Endodermal cell (in vitro differentiated cells): ENCODE data around the gene DMXL2. TPM values are rescaled to one million over a fixed set of nuclear protein-coding genes. Genes with fewer than 3 reads are reported as not detected.

Experiments used
- DNase-seq: peaks from one replicate; pipeline ENCODE4 v3.0.0-alpha.2; 2017
- H3K27ac ChIP-seq: 2 replicates; pipeline ENCODE4 v1.5.1; 2013; ENCODE audit warnings: mild to moderate bottlenecking, low read depth, low read length, moderate library complexity
- H3K27me3 ChIP-seq: 2 replicates; pipeline ENCODE4 v1.6.1; 2013; ENCODE audit warnings: mild to moderate bottlenecking, low read length, moderate library complexity; ENCODE audit not compliant: insufficient read depth, control insufficient read depth, poor library complexity, severe bottlenecking
- H3K36me3 ChIP-seq: 2 replicates; pipeline ENCODE4 v1.7.0; 2013; ENCODE audit warnings: mild to moderate bottlenecking, low read length, moderate library complexity; ENCODE audit not compliant: control insufficient read depth, insufficient read depth
- H3K4me1 ChIP-seq: one replicate; pipeline ENCODE4 v1.7.0; 2013; ENCODE audit warnings: low read length; ENCODE audit not compliant: control insufficient read depth, insufficient read depth
- H3K4me3 ChIP-seq: 2 replicates; pipeline ENCODE4 v1.5.1; 2013; ENCODE audit warnings: mild to moderate bottlenecking, low read length, moderate library complexity
- H3K9ac ChIP-seq: 2 replicates; pipeline ENCODE4 v1.6.1; 2013; ENCODE audit warnings: mild to moderate bottlenecking, low read length, moderate library complexity; ENCODE audit not compliant: poor library complexity, severe bottlenecking; ENCODE audit errors: extremely low read depth
- H3K9me3 ChIP-seq: 2 replicates; pipeline ENCODE4 v1.6.1; 2013; ENCODE audit warnings: mild to moderate bottlenecking, low read length, moderate library complexity; ENCODE audit not compliant: control insufficient read depth
- H3K27ac Mint-ChIP-seq: 2 replicates; pipeline ENCODE4 v1.8.0; 2020; ENCODE audit warnings: mixed read lengths
- H3K27me3 Mint-ChIP-seq: 2 replicates; pipeline ENCODE4 v1.8.0; 2021; ENCODE audit warnings: mild to moderate bottlenecking, mixed read lengths; ENCODE audit not compliant: insufficient read depth
- H3K36me3 Mint-ChIP-seq: 2 replicates; pipeline ENCODE4 v1.8.0; 2020; ENCODE audit warnings: low read depth, mixed read lengths
- H3K4me1 Mint-ChIP-seq: 2 replicates; pipeline ENCODE4 v1.8.0; 2020; ENCODE audit warnings: mixed read lengths
- H3K4me3 Mint-ChIP-seq: 2 replicates; pipeline ENCODE4 v1.8.0; 2020; ENCODE audit warnings: mild to moderate bottlenecking, moderate library complexity, mixed read lengths
- H3K9me3 Mint-ChIP-seq: 2 replicates; pipeline ENCODE4 v1.8.0; 2020; ENCODE audit warnings: mild to moderate bottlenecking, mixed read lengths
- CTCF ChIP-seq: fragments of 200-600 bp; sonication (generic); conservative IDR thresholded peaks from 2 replicates; pipeline ENCODE4 v1.5.0; 2021; ENCODE audit warnings: antibody characterized with exemption, mild to moderate bottlenecking
- WGBS, 2 experiments: methylation state at CpG; one replicate each; pipeline versions ENCODE4 v1.1.5 to v1.1.7; 2013; ENCODE audit warnings: missing lambda C conversion rate in 2 of 2, mixed read lengths in 1 of 2; ENCODE audit not compliant: insufficient coverage in 1 of 2, insufficient read length in 1 of 2; 5-methylcytosine and 5-hydroxymethylcytosine counted together
- total RNA-seq, 2 donors: library from RNA; stranded (reverse); fragmentation: NEBNext Ultra II Directional in 1 of 2; extraction: Animal tissue kit (Norgen Biotek cat#: 25700) in 1 of 2; gene quantifications; 2 replicates in 1 of 2; 3 replicates in 1 of 2; pipeline ENCODE4 v1.2.1, GENCODE V29; 2021

The DMXL2 gene
- total RNA-seq, 2 donors from 2014 or later = 20.8 to 31.5 TPM

- H3K4me3 Mint-ChIP-seq = no peak overlapping the region
- no peak overlapping the region for H3K27ac Mint-ChIP-seq
- Histone ChIP-seq H3K27me3 (peaks cover 7% of the 10 kb centered on the region), H3K4me1 (no peaks in the 10 kb centered on the region), H3K36me3 (no peaks in the 10 kb centered on the region), H3K27ac (no peak overlapping the region), H3K9ac (no peak overlapping the region), H3K4me3 (peak overlapping the region; percentile 85), H3K9me3 (no peaks in the 10 kb centered on the region)
- H3K9me3 Mint-ChIP-seq = no peaks in the 10 kb centered on the region
- no peak for TF ChIP-seq CTCF
- peaks cover 13% of the 10 kb centered on the region for H3K4me1 Mint-ChIP-seq
- H3K27me3 Mint-ChIP-seq = peaks cover 22% of the 10 kb centered on the region
- 79 to 92% methylated on average over 3 to 4 of the region's 4 CpGs for WGBS, 2 experiments
- peaks cover 2% of the 10 kb centered on the region for H3K36me3 Mint-ChIP-seq
- DNase-seq = no peak
Observed at GRCh38 chr15:51620641-51621040, 1.9 kb downstream of the DMXL2 start.

- no peak for TF ChIP-seq CTCF
- 96 to 100% methylated on average over 3 of the region's 3 CpGs for WGBS, 2 experiments
- DNase-seq = no peak
- H3K4me1 ChIP-seq = no peaks in the 10 kb centered on the region
- peaks cover 22% of the 10 kb centered on the region for H3K27me3 Mint-ChIP-seq
- H3K9me3 ChIP-seq = no peaks in the 10 kb centered on the region
- H3K4me3 Mint-ChIP-seq = no peak overlapping the region
- H3K4me3 ChIP-seq = no peak overlapping the region
- H3K36me3 ChIP-seq = no peaks in the 10 kb centered on the region
- no peak overlapping the region for H3K9ac ChIP-seq
- no peaks in the 10 kb centered on the region for H3K9me3 Mint-ChIP-seq
- H3K4me1 Mint-ChIP-seq = peaks cover 13% of the 10 kb centered on the region
- no peak overlapping the region for H3K27ac ChIP-seq
- H3K27ac Mint-ChIP-seq = no peak overlapping the region
- peaks cover 2% of the 10 kb centered on the region for H3K36me3 Mint-ChIP-seq
- peaks cover 7% of the 10 kb centered on the region for H3K27me3 ChIP-seq
Observed at GRCh38 chr15:51620122-51620521, 2.4 kb downstream of the DMXL2 start.

- 89 to 93% methylated on average over 3 to 6 of the region's 6 CpGs for WGBS, 2 experiments
- no peaks in the 10 kb centered on the region for H3K36me3 ChIP-seq
- no peaks in the 10 kb centered on the region for H3K4me1 ChIP-seq
- H3K27ac ChIP-seq = no peak overlapping the region
- H3K27ac Mint-ChIP-seq = no peak overlapping the region
- H3K4me3 ChIP-seq = no peak overlapping the region
- H3K9ac ChIP-seq = no peak overlapping the region
- H3K9me3 Mint-ChIP-seq = no peaks in the 10 kb centered on the region
- peaks cover 2% of the 10 kb centered on the region for H3K36me3 Mint-ChIP-seq
- H3K4me1 Mint-ChIP-seq = peaks cover 13% of the 10 kb centered on the region
- no peak for DNase-seq
- H3K4me3 Mint-ChIP-seq = no peak overlapping the region
- peaks cover 21% of the 10 kb centered on the region for H3K27me3 Mint-ChIP-seq
- peaks cover 7% of the 10 kb centered on the region for H3K27me3 ChIP-seq
- TF ChIP-seq CTCF = no peak
- H3K9me3 ChIP-seq = no peaks in the 10 kb centered on the region
Observed at GRCh38 chr15:51619331-51620035, 3.1 kb downstream of the DMXL2 start.
